Measurements from ENCODE around the gene CD81.
"Not testable (repeated sequence)": the region's sequence is repeated elsewhere in the genome, so short reads cannot be mapped to it uniquely, and the experiment has no call there.

The CD81 gene

DNA sequence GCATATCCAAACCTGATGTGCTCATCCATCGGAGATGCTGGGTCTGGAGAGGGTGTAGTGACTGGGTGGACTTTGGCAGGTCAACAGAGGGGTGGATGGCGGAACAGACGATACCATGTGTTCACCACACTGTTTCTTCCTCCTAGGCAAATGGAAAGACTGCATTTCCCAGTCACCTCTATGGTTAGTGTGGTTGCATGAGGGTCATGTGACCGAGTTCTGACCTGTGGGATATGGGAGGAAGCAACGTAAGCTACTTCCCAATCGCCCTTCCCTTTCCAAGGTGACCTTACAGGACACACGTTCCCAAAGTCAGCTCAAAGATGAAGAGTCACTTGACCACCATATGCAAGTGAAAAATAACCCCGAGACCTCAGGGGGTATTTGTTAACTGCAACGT is 47.6 kb upstream of the CD81 start:
- TF ChIP-seq EZH2phosphoT487 (IDR thresholded peaks at IDR 0.05; ENCODE audit: borderline replicate concordance, low read length) = no peak
- TF ChIP-seq, protein P1, sequence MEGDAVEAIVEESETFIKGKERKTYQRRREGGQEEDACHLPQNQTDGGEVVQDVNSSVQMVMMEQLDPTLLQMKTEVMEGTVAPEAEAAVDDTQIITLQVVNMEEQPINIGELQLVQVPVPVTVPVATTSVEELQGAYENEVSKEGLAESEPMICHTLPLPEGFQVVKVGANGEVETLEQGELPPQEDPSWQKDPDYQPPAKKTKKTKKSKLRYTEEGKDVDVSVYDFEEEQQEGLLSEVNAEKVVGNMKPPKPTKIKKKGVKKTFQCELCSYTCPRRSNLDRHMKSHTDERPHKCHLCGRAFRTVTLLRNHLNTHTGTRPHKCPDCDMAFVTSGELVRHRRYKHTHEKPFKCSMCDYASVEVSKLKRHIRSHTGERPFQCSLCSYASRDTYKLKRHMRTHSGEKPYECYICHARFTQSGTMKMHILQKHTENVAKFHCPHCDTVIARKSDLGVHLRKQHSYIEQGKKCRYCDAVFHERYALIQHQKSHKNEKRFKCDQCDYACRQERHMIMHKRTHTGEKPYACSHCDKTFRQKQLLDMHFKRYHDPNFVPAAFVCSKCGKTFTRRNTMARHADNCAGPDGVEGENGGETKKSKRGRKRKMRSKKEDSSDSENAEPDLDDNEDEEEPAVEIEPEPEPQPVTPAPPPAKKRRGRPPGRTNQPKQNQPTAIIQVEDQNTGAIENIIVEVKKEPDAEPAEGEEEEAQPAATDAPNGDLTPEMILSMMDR (IDR thresholded peaks at IDR 0.05; ENCODE audit: low read depth, low read length, poor library complexity, severe bottlenecking) = no peak
- H3K27me3 ChIP-seq (ENCODE audit: control insufficient read depth, low read length) = no peaks in the 10 kb centered on the region
- no peaks in the 10 kb centered on the region for H3K4me1 ChIP-seq (ENCODE audit: control insufficient read depth, low read length)
- no peaks in the 10 kb centered on the region for H3F3A ChIP-seq (ENCODE audit: control insufficient read depth, insufficient read depth)
- no peak overlapping the region for H3K27ac ChIP-seq (ENCODE audit: low read depth, low read length)
- no peaks in the 10 kb centered on the region for H4K20me1 ChIP-seq (ENCODE audit: control insufficient read depth, insufficient read depth, low read depth, low read length)
- H3K9me3 ChIP-seq (ENCODE audit: control insufficient read depth, insufficient read depth, low read length) = peaks cover 5% of the 10 kb centered on the region; the same call in 1 of the 2 replicates
- H3K79me2 ChIP-seq (ENCODE audit: control insufficient read depth, low read length) = no peaks in the 10 kb centered on the region
- no peaks in the 10 kb centered on the region for H3K9me2 ChIP-seq (replicated peaks; ENCODE audit: control insufficient read depth, low read length)
- H3K36me3 ChIP-seq (ENCODE audit: control insufficient read depth, low read length) = no peaks in the 10 kb centered on the region
- H3K4me3 ChIP-seq (ENCODE audit: low read length) = no peak overlapping the region
- H3K4me2 ChIP-seq (ENCODE audit: low read length) = no peak overlapping the region

DNA sequence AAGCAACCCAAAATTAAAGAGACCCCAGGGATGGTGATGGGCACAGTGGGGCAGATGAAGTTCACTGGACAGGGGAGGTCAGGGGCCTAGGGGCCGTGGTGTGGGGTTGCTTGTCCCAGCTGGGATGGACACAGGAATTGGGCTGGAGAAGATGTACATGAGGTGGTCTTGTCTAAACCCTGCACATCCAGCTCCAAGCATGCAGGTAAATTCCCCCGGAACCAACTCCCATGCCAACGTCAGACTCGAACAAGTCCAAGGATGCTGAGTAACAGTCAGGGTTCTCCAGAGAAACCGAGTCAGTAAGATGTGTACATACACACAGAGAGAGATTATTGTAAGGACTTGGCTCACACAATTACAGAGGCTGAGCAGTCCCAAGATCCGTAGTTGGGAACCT is 46.4 kb upstream of the CD81 start:
- H3K27me3 ChIP-seq (ENCODE audit: control insufficient read depth, low read length) = no peaks in the 10 kb centered on the region
- no peaks in the 10 kb centered on the region for H3K79me2 ChIP-seq (ENCODE audit: control insufficient read depth, low read length)
- H3K4me2 ChIP-seq (ENCODE audit: low read length) = no peak overlapping the region
- TF ChIP-seq EZH2phosphoT487 (IDR thresholded peaks at IDR 0.05; ENCODE audit: borderline replicate concordance, low read length) = no peak
- TF ChIP-seq, protein P1 (IDR thresholded peaks at IDR 0.05; ENCODE audit: low read depth, low read length, poor library complexity, severe bottlenecking) = no peak
- no peak overlapping the region for H3K27ac ChIP-seq (ENCODE audit: low read depth, low read length)
- H3K4me3 ChIP-seq (ENCODE audit: low read length) = no peak overlapping the region
- H3F3A ChIP-seq (ENCODE audit: control insufficient read depth, insufficient read depth) = no peaks in the 10 kb centered on the region
- H4K20me1 ChIP-seq (ENCODE audit: control insufficient read depth, insufficient read depth, low read depth, low read length) = no peaks in the 10 kb centered on the region
- no peaks in the 10 kb centered on the region for H3K36me3 ChIP-seq (ENCODE audit: control insufficient read depth, low read length)
- H3K9me3 ChIP-seq (ENCODE audit: control insufficient read depth, insufficient read depth, low read length) = peaks cover 5% of the 10 kb centered on the region; the same call in 1 of the 2 replicates
- no peaks in the 10 kb centered on the region for H3K9me2 ChIP-seq (replicated peaks; ENCODE audit: control insufficient read depth, low read length)
- H3K4me1 ChIP-seq (ENCODE audit: control insufficient read depth, low read length) = no peaks in the 10 kb centered on the region

DNA sequence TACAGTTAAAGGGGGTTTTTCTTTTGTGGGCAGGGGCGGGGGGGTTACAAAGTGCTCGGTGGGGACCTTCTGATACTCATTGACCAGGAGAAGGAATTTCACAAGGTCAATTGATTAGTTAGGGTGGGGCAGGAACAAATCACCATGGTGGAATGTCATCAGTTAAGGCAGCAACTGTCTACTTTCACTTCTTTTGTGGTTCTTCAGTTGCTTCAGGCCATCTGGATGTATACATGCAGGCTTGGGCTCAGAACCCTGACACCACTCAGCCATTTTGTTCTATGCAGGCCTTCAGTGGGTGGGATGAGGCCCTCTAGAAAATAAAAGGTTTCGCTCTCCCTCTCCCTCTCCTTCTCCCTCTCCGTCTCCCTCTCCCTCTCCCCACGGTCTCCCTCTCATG is 45.7 kb upstream of the CD81 start:
- Histone ChIP-seq H4K20me1 (ENCODE audit: control insufficient read depth, insufficient read depth, low read depth, low read length) (no peaks in the 10 kb centered on the region), H3K79me2 (ENCODE audit: control insufficient read depth, low read length) (no peaks in the 10 kb centered on the region), H3K4me3 (ENCODE audit: low read length) (no peak overlapping the region), H3K9me2 (replicated peaks; ENCODE audit: control insufficient read depth, low read length) (no peaks in the 10 kb centered on the region), H3K9me3 (ENCODE audit: control insufficient read depth, insufficient read depth, low read length) (peaks cover 5% of the 10 kb centered on the region; the same call in 1 of the 2 replicates), H3K27ac (ENCODE audit: low read depth, low read length) (no peak overlapping the region), H3K27me3 (ENCODE audit: control insufficient read depth, low read length) (no peaks in the 10 kb centered on the region), H3K4me2 (ENCODE audit: low read length) (no peak overlapping the region), H3K36me3 (ENCODE audit: control insufficient read depth, low read length) (no peaks in the 10 kb centered on the region), H3K4me1 (ENCODE audit: control insufficient read depth, low read length) (no peaks in the 10 kb centered on the region), H3F3A (ENCODE audit: control insufficient read depth, insufficient read depth) (no peaks in the 10 kb centered on the region)
- no peak for TF ChIP-seq EZH2phosphoT487 (IDR thresholded peaks at IDR 0.05; ENCODE audit: borderline replicate concordance, low read length)
- TF ChIP-seq, protein P1 (IDR thresholded peaks at IDR 0.05; ENCODE audit: low read depth, low read length, poor library complexity, severe bottlenecking) = no peak

DNA sequence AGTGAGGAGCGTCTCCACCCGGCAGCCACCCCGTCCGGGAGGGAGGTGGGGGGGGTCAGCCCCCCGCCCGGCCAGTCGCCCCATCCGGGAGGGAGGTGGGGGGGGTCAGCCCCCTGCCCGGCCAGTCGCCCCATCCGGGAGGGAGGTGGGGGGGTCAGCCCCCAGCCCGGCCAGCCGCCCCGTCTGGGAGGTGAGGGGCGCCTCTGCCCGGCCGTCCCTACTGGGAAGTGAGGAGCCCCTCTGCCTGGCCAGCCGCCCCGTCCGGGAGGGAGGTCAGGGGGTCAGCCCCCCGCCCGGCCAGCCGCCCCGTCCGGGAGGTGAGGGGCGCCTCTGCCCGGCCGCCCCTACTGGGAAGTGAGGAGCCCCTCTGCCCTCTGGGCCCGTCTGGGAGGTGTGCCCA is 44.5 kb upstream of the CD81 start:
- H3K4me1 ChIP-seq (ENCODE audit: control insufficient read depth, low read length); H3F3A ChIP-seq (ENCODE audit: control insufficient read depth, insufficient read depth); H4K20me1 ChIP-seq (ENCODE audit: control insufficient read depth, insufficient read depth, low read depth, low read length); H3K4me3 ChIP-seq (ENCODE audit: low read length); H3K79me2 ChIP-seq (ENCODE audit: control insufficient read depth, low read length); H3K27ac ChIP-seq (ENCODE audit: low read depth, low read length); H3K9me3 ChIP-seq (ENCODE audit: control insufficient read depth, insufficient read depth, low read length); H3K36me3 ChIP-seq (ENCODE audit: control insufficient read depth, low read length); H3K4me2 ChIP-seq (ENCODE audit: low read length); H3K27me3 ChIP-seq (ENCODE audit: control insufficient read depth, low read length); H3K9me2 ChIP-seq (replicated peaks; ENCODE audit: control insufficient read depth, low read length): not testable (repeated sequence)

DNA sequence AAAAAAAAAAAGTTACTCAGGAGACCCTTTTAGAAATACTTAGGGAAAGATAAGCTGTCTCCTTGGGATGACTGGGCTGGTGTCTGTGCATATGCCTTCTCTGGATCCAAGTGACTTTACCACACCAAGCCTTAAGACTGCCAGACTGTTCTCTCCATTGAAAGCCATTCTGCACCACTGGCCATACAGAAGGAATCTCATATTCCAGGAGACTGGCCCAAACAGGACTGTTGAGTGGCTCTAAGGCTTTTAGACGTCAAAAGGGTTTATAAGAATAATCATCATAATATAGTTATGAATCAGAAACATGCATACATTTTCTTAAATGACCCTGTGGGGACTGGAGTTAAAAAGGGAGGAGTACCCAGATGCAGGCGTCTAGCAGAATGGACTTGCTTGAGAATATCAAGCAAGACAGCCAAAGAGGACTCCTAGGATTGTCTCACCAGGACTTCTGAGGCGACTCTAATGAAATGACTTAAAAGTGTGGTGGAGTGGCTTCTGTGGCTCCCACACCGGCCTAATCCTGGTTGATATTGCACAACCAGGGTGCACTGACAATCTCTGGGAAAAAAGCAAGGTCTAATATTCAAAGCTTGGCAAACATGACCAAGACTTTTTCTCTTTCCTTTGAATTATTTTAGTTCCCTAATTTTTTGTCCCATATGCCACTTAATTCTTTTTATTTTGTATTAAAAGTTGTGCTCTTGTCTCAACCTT is 43.5 kb upstream of the CD81 start:
- not testable (repeated sequence) for H3K27ac ChIP-seq (ENCODE audit: low read depth, low read length); H3K4me2 ChIP-seq (ENCODE audit: low read length); H3K79me2 ChIP-seq (ENCODE audit: control insufficient read depth, low read length); H3K27me3 ChIP-seq (ENCODE audit: control insufficient read depth, low read length); H4K20me1 ChIP-seq (ENCODE audit: control insufficient read depth, insufficient read depth, low read depth, low read length); H3K9me2 ChIP-seq (replicated peaks; ENCODE audit: control insufficient read depth, low read length); H3K4me3 ChIP-seq (ENCODE audit: low read length); H3K36me3 ChIP-seq (ENCODE audit: control insufficient read depth, low read length); H3K9me3 ChIP-seq (ENCODE audit: control insufficient read depth, insufficient read depth, low read length); H3F3A ChIP-seq (ENCODE audit: control insufficient read depth, insufficient read depth); H3K4me1 ChIP-seq (ENCODE audit: control insufficient read depth, low read length)

DNA sequence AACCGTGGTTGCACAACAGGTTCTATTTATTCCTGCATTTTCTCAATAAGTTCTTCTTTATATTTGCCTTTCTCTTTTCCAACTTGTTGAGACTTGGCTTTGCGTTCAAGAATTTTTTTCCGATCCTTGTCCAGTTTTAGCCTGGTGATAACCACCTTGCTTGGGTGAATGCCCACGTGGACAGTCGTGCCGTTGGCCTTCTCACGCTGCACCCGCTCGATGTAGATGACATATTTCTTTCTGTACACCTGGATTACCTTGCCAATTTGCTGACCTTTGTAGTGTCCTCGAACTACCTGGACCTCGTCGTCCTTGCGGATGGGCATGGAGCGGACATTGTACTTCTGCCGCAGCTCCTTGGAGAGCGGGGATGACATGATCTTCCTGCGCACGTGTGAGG is 41.8 kb upstream of the CD81 start:
- not testable (repeated sequence) for H3K4me3 ChIP-seq (ENCODE audit: low read length)

More for the DNA sequence above, 41.8 kb upstream of the CD81 start:
- H3K27ac ChIP-seq (ENCODE audit: low read depth, low read length); H3K4me1 ChIP-seq (ENCODE audit: control insufficient read depth, low read length); H3F3A ChIP-seq (ENCODE audit: control insufficient read depth, insufficient read depth); H3K36me3 ChIP-seq (ENCODE audit: control insufficient read depth, low read length); H3K79me2 ChIP-seq (ENCODE audit: control insufficient read depth, low read length); H3K9me3 ChIP-seq (ENCODE audit: control insufficient read depth, insufficient read depth, low read length); H3K4me2 ChIP-seq (ENCODE audit: low read length); H3K9me2 ChIP-seq (replicated peaks; ENCODE audit: control insufficient read depth, low read length); H3K27me3 ChIP-seq (ENCODE audit: control insufficient read depth, low read length); H4K20me1 ChIP-seq (ENCODE audit: control insufficient read depth, insufficient read depth, low read depth, low read length): not testable (repeated sequence)
